Measurements from ENCODE around the gene SMTN.

GRCh38 chr22:31137721-31138120 lies 56.6 kb downstream of the SMTN start:
- TF ChIP-seq EP300 (IDR thresholded peaks at IDR 0.05) = no peak
- no peak for TF ChIP-seq CTCF (IDR thresholded peaks at IDR 0.05)
